ENCODE measurements around the gene MRPS9. TPM values are rescaled to one million over a fixed set of nuclear protein-coding genes. Genes with fewer than 3 reads are reported as not detected.

The MRPS9 gene
- total RNA-seq, 1 experiment from 2014 or later: 21.2 TPM

GRCh38 chr2:105078906-105079495 is 41.1 kb downstream of the MRPS9 start:
- no peak for DNase-seq (ENCODE audit: low read depth)

- DNase-seq (ENCODE audit: low read depth): no peak
Observed at GRCh38 chr2:105080461-105080860, 42.6 kb downstream of the MRPS9 start.

GRCh38 chr2:105081006-105081601 is 43.2 kb downstream of the MRPS9 start:
- no peak for DNase-seq (ENCODE audit: low read depth)

- DNase-seq (ENCODE audit: low read depth): no peak
Observed at GRCh38 chr2:105082107-105082506, 44.2 kb downstream of the MRPS9 start.

- no peak for DNase-seq (ENCODE audit: low read depth)
Observed at GRCh38 chr2:105085525-105085924, 47.7 kb downstream of the MRPS9 start.

GRCh38 chr2:105087273-105087672 is 49.4 kb downstream of the MRPS9 start:
- DNase-seq (ENCODE audit: low read depth): no peak

- DNase-seq (ENCODE audit: low read depth): no peak
Observed at GRCh38 chr2:105090091-105090490, 52.2 kb downstream of the MRPS9 start.

- no peak for DNase-seq (ENCODE audit: low read depth)
Observed at GRCh38 chr2:105092797-105093196, 54.9 kb downstream of the MRPS9 start.

GRCh38 chr2:105099153-105099552 is 61.3 kb downstream of the MRPS9 start:
- no peak for DNase-seq (ENCODE audit: low read depth)

GRCh38 chr2:105100046-105100840 is 62.4 kb downstream of the MRPS9 start:
- no peak for DNase-seq (ENCODE audit: low read depth)

GRCh38 chr2:105102001-105102400 is 64.1 kb downstream of the MRPS9 start:
- DNase-seq (ENCODE audit: low read depth): no peak

- DNase-seq (ENCODE audit: low read depth): peak; percentile 93
Observed at GRCh38 chr2:105102963-105103421, 65.1 kb downstream of the MRPS9 start.

- peak; percentile 11 for DNase-seq (ENCODE audit: low read depth)
Observed at GRCh38 chr2:105103481-105103880, 65.6 kb downstream of the MRPS9 start.

- DNase-seq (ENCODE audit: low read depth): peak; percentile 93
Observed at GRCh38 chr2:105104208-105104731, 66.4 kb downstream of the MRPS9 start.

- no peak for DNase-seq (ENCODE audit: low read depth)
Observed at GRCh38 chr2:105110295-105110829, 72.5 kb downstream of the MRPS9 start.

- DNase-seq (ENCODE audit: low read depth): no peak
Observed at GRCh38 chr2:105111365-105112150, 73.7 kb downstream of the MRPS9 start.

- no peak for DNase-seq (ENCODE audit: low read depth)
Observed at GRCh38 chr2:105112345-105112744, 74.5 kb downstream of the MRPS9 start.

- DNase-seq (ENCODE audit: low read depth): no peak
Observed at GRCh38 chr2:105113616-105114291, 75.9 kb downstream of the MRPS9 start.

GRCh38 chr2:105114551-105114950 is 76.7 kb downstream of the MRPS9 start:
- DNase-seq (ENCODE audit: low read depth): peak; percentile 53

GRCh38 chr2:105116348-105116747 is 78.5 kb downstream of the MRPS9 start:
- DNase-seq (ENCODE audit: low read depth): no peak

GRCh38 chr2:105117565-105117964 is 79.7 kb downstream of the MRPS9 start:
- no peak for DNase-seq (ENCODE audit: low read depth)

Measured in M059J (cell line).